Prostate gland (tissue), 2 donors: ENCODE results near the gene PRKCQ.

ENCODE experiments used
- CTCF ChIP-seq, 4 experiments: fragments of 200-600 bp in 2 of 4; fragments of 450-650 bp in 2 of 4; sonication (generic) in 2 of 4; IDR thresholded peaks; 1 replicate in 3 of 4; 2 replicates in 1 of 4; pipeline ENCODE4 v1.5.1; 2016 to 2019; ENCODE audit warnings: antibody characterized with exemption in 4 of 4, mild to moderate bottlenecking in 2 of 4, moderate library complexity in 2 of 4
- POLR2A ChIP-seq: fragments of 450-650 bp; IDR thresholded peaks from one replicate; pipeline ENCODE4 v1.6.1; 2016; ENCODE audit warnings: antibody characterized with exemption, mild to moderate bottlenecking

GRCh38 chr10:6491841-6492609, 88.1 kb downstream of the PRKCQ start:
- TF ChIP-seq CTCF (IDR thresholded peaks at IDR 0.05): no peak
- TF ChIP-seq POLR2A: no peak
